ENCODE data around the gene KATNAL1. TPM values are rescaled to one million over a fixed set of nuclear protein-coding genes. Genes with fewer than 3 reads are reported as not detected.
"Not testable (repeated sequence)": the region's sequence is repeated elsewhere in the genome, so short reads cannot be mapped to it uniquely, and the experiment has no call there.

Gene KATNAL1
- total RNA-seq, 2 experiments from 2014 or later: 19.4 to 20.7 TPM

GRCh38 chr13:30301827-30302226 lies 5.5 kb downstream of the KATNAL1 start:
- H3K27ac Mint-ChIP-seq: no peak overlapping the region
- POLR2A ChIA-PET: no interaction called here

GRCh38 chr13:30300596-30300995 lies 6.8 kb downstream of the KATNAL1 start:
- ATAC-seq (ENCODE audit: low read depth) (no peak), DNase-seq (no peak)
- Mint-ChIP-seq H3K4me1 (peaks cover 37% of the 10 kb centered on the region), H3K4me3 (no peak overlapping the region), H3K9me3 (no peaks in the 10 kb centered on the region), H3K27ac (no peak overlapping the region), H3K36me3 (peaks cover 11% of the 10 kb centered on the region), H3K27me3 (no peaks in the 10 kb centered on the region)
- POLR2A ChIA-PET: no interaction called here

More at GRCh38 chr13:30301827-30302226, 5.5 kb downstream of the KATNAL1 start:
- peaks cover 39% of the 10 kb centered on the region for H3K4me1 Mint-ChIP-seq
- peaks cover 11% of the 10 kb centered on the region for H3K36me3 Mint-ChIP-seq
- H3K4me3 Mint-ChIP-seq: no peak overlapping the region
- DNase-seq (no peak), ATAC-seq (ENCODE audit: low read depth) (no peak)
- H3K9me3 Mint-ChIP-seq: no peaks in the 10 kb centered on the region
- H3K27me3 Mint-ChIP-seq: no peaks in the 10 kb centered on the region

- H3K9me3 Mint-ChIP-seq: no peaks in the 10 kb centered on the region
- no peak overlapping the region for H3K27ac Mint-ChIP-seq
- H3K4me3 Mint-ChIP-seq: no peak overlapping the region
- POLR2A ChIA-PET: no interaction called here
- H3K27me3 Mint-ChIP-seq: no peaks in the 10 kb centered on the region
- H3K36me3 Mint-ChIP-seq: peaks cover 15% of the 10 kb centered on the region
- ATAC-seq (ENCODE audit: low read depth): no peak
- no peak for DNase-seq
- peaks cover 29% of the 10 kb centered on the region for H3K4me1 Mint-ChIP-seq
Measured at GRCh38 chr13:30299786-30300185, 7.6 kb downstream of the KATNAL1 start.

GRCh38 chr13:30295116-30295515 lies 12.2 kb downstream of the KATNAL1 start:
- DNase-seq: no peak
- Mint-ChIP-seq H3K4me3 (no peak overlapping the region), H3K36me3 (peaks cover 14% of the 10 kb centered on the region), H3K4me1 (peaks cover 12% of the 10 kb centered on the region), H3K9me3 (no peaks in the 10 kb centered on the region), H3K27me3 (no peaks in the 10 kb centered on the region), H3K27ac (no peak overlapping the region)
- no peak for ATAC-seq (ENCODE audit: low read depth)
- POLR2A ChIA-PET: interaction anchor here (1.4 kb wide), 1 partner anchor 12 kb away, joined by 6 read pairs; the partner anchor contains the start of gene KATNAL1

GRCh38 chr13:30294004-30294403 lies 13.3 kb downstream of the KATNAL1 start:
- Mint-ChIP-seq H3K4me3 (no peak overlapping the region), H3K9me3 (no peaks in the 10 kb centered on the region), H3K27me3 (no peaks in the 10 kb centered on the region)

GRCh38 chr13:30292325-30292724 lies 15.0 kb downstream of the KATNAL1 start:
- Mint-ChIP-seq H3K9me3 (no peaks in the 10 kb centered on the region), H3K4me3 (no peak overlapping the region), H3K4me1 (peaks cover 5% of the 10 kb centered on the region)

More at GRCh38 chr13:30294004-30294403, 13.3 kb downstream of the KATNAL1 start:
- H3K4me1 Mint-ChIP-seq: peaks cover 10% of the 10 kb centered on the region
- POLR2A ChIA-PET: interaction anchor here (1.4 kb wide), 1 partner anchor 13 kb away, joined by 6 read pairs; the partner anchor contains the start of gene KATNAL1
- peaks cover 17% of the 10 kb centered on the region for H3K36me3 Mint-ChIP-seq
- no peak overlapping the region for H3K27ac Mint-ChIP-seq
- ATAC-seq (ENCODE audit: low read depth) (no peak), DNase-seq (no peak)

GRCh38 chr13:30290812-30291436 lies 16.4 kb downstream of the KATNAL1 start:
- Mint-ChIP-seq H3K9me3 (no peaks in the 10 kb centered on the region), H3K27ac (no peak overlapping the region), H3K36me3 (peaks cover 24% of the 10 kb centered on the region), H3K4me1 (peaks cover 5% of the 10 kb centered on the region), H3K4me3 (no peak overlapping the region), H3K27me3 (no peaks in the 10 kb centered on the region)
- POLR2A ChIA-PET: no interaction called here
- DNase-seq (no peak), ATAC-seq (ENCODE audit: low read depth) (no peak)

More at GRCh38 chr13:30292325-30292724, 15.0 kb downstream of the KATNAL1 start:
- no peak overlapping the region for H3K27ac Mint-ChIP-seq
- H3K36me3 Mint-ChIP-seq: peaks cover 12% of the 10 kb centered on the region
- DNase-seq (no peak), ATAC-seq (ENCODE audit: low read depth) (no peak)
- no peaks in the 10 kb centered on the region for H3K27me3 Mint-ChIP-seq
- POLR2A ChIA-PET: no interaction called here

GRCh38 chr13:30289533-30289932 lies 17.8 kb downstream of the KATNAL1 start:
- DNase-seq (no peak), ATAC-seq (ENCODE audit: low read depth) (no peak)
- POLR2A ChIA-PET: no interaction called here
- Mint-ChIP-seq H3K4me3 (no peak overlapping the region), H3K36me3 (peaks cover 31% of the 10 kb centered on the region), H3K27me3 (no peaks in the 10 kb centered on the region), H3K4me1 (peaks cover 5% of the 10 kb centered on the region), H3K27ac (no peak overlapping the region), H3K9me3 (peaks cover 3% of the 10 kb centered on the region)

- peaks cover 35% of the 10 kb centered on the region for H3K36me3 Mint-ChIP-seq
- DNase-seq; H3K9me3 Mint-ChIP-seq; ATAC-seq (ENCODE audit: low read depth); H3K4me3 Mint-ChIP-seq; H3K27me3 Mint-ChIP-seq; H3K27ac Mint-ChIP-seq; H3K4me1 Mint-ChIP-seq; POLR2A ChIA-PET: not testable (repeated sequence)
Measured at GRCh38 chr13:30286059-30286458, 21.3 kb downstream of the KATNAL1 start.

- peaks cover 44% of the 10 kb centered on the region for H3K36me3 Mint-ChIP-seq
- no peak overlapping the region for H3K4me3 Mint-ChIP-seq
- no peak overlapping the region for H3K27ac Mint-ChIP-seq
- peaks cover 3% of the 10 kb centered on the region for H3K4me1 Mint-ChIP-seq
- H3K27me3 Mint-ChIP-seq: no peaks in the 10 kb centered on the region
- ATAC-seq (ENCODE audit: low read depth) (no peak), DNase-seq (no peak)
- H3K9me3 Mint-ChIP-seq: peaks cover 9% of the 10 kb centered on the region
- POLR2A ChIA-PET: no interaction called here
Measured at GRCh38 chr13:30276178-30276577, 31.2 kb downstream of the KATNAL1 start.

GRCh38 chr13:30274083-30274482 lies 33.3 kb downstream of the KATNAL1 start:
- Mint-ChIP-seq H3K36me3 (peaks cover 43% of the 10 kb centered on the region), H3K4me3 (no peak overlapping the region), H3K27ac (no peak overlapping the region), H3K27me3 (no peaks in the 10 kb centered on the region), H3K9me3 (peaks cover 10% of the 10 kb centered on the region), H3K4me1 (peaks cover 3% of the 10 kb centered on the region)
- POLR2A ChIA-PET: no interaction called here
- DNase-seq (no peak), ATAC-seq (ENCODE audit: low read depth) (no peak)

- H3K9me3 Mint-ChIP-seq; H3K27ac Mint-ChIP-seq; H3K4me1 Mint-ChIP-seq; H3K4me3 Mint-ChIP-seq; H3K27me3 Mint-ChIP-seq; ATAC-seq (ENCODE audit: low read depth); POLR2A ChIA-PET; DNase-seq: not testable (repeated sequence)
- peaks cover 35% of the 10 kb centered on the region for H3K36me3 Mint-ChIP-seq
Measured at GRCh38 chr13:30270035-30270434, 37.3 kb downstream of the KATNAL1 start.

- Mint-ChIP-seq H3K27me3 (no peaks in the 10 kb centered on the region), H3K27ac (no peak overlapping the region), H3K4me3 (no peak overlapping the region), H3K4me1 (peaks cover 4% of the 10 kb centered on the region), H3K36me3 (peaks cover 23% of the 10 kb centered on the region), H3K9me3 (peaks cover 2% of the 10 kb centered on the region)
- ATAC-seq (ENCODE audit: low read depth): no peak
- POLR2A ChIA-PET: no interaction called here
- no peak for DNase-seq
Measured at GRCh38 chr13:30268673-30269072, 38.7 kb downstream of the KATNAL1 start.

GRCh38 chr13:30266756-30267155 lies 40.6 kb downstream of the KATNAL1 start:
- Mint-ChIP-seq H3K9me3 (peaks cover 2% of the 10 kb centered on the region), H3K36me3 (peaks cover 14% of the 10 kb centered on the region)

More at GRCh38 chr13:30266756-30267155, 40.6 kb downstream of the KATNAL1 start:
- Mint-ChIP-seq H3K27ac (no peak overlapping the region), H3K4me1 (peaks cover 4% of the 10 kb centered on the region), H3K27me3 (no peaks in the 10 kb centered on the region), H3K4me3 (no peak overlapping the region)
- no peak for DNase-seq
- ATAC-seq (ENCODE audit: low read depth): no peak
- POLR2A ChIA-PET: no interaction called here

Measured in activated naive CD8-positive, alpha-beta T cell treated with anti-CD3 and anti-CD28 coated beads, Interleukin-2, amount 10 ng/mL, durations not matched to agents 7 days and 5 days (primary cell).